GM18868 (cell line): ENCODE results near the gene ABCA1.

Experiments
- ATAC-seq: cut with Tn5 transposase; IDR thresholded peaks from one replicate; pipeline ENCODE4 v1.9.1; 2021; ENCODE audit warnings: mild to moderate bottlenecking, moderate library complexity; ENCODE audit not compliant: unreplicated experiment

ABCA1 gene

DNA sequence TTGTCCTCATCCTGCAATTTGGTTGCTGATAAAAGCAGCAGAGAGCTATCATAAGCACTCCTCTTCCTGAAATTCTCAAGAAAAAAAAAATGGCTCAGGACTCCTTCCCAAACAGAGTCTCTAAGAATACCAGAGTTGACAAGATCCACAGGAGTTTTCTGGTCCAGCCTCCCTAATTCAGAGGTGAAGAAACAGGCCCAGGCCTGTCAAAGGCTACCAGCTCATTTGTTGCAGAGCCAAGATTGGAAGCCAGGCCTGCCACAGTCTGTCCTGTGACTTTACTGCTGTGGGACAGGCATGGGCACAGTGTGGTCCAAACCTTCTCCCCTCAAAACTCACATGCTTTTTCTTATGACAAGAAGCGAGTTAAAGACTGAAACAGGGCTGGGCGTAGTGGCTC, 122.5 kb downstream of the ABCA1 start:
- ATAC-seq: no peak

- no peak for ATAC-seq
Observed at GRCh38 chr9:104802906-104803305, 125.0 kb downstream of the ABCA1 start.

GRCh38 chr9:104802110-104802509, 125.8 kb downstream of the ABCA1 start:
- ATAC-seq: no peak

DNA sequence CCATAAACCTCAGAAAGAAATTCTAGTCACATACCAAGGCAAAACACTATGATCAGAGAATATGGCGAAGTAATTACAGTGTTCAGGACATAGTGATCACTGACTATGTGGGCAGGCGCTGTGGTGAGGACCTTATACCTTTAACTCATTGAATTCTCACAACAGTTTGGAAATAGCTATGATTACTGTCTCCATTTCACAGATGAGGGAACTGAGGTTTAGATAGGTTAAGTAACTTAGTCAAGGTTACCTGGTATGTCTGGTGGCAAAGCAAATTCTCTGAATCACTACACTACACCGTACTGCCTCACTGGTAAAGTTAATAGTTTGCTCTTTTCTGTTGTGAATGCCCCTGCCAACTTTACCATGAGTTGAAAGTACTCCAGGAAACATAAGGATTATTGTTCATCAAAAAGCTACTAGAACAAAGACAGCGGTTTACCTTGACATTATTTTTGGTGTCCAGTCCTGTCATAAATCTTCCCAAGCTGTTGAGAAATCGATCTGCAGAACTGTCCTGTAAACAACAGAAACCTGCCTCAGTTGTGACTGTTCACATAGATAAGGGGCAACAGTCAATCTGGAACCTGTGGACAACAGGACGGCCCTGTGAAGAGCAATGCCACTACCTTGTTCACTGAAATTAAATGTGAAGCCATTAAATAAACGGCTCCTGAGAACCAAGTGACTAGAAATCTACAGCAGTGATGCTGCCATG, 127.7 kb downstream of the ABCA1 start:
- no peak for ATAC-seq

DNA sequence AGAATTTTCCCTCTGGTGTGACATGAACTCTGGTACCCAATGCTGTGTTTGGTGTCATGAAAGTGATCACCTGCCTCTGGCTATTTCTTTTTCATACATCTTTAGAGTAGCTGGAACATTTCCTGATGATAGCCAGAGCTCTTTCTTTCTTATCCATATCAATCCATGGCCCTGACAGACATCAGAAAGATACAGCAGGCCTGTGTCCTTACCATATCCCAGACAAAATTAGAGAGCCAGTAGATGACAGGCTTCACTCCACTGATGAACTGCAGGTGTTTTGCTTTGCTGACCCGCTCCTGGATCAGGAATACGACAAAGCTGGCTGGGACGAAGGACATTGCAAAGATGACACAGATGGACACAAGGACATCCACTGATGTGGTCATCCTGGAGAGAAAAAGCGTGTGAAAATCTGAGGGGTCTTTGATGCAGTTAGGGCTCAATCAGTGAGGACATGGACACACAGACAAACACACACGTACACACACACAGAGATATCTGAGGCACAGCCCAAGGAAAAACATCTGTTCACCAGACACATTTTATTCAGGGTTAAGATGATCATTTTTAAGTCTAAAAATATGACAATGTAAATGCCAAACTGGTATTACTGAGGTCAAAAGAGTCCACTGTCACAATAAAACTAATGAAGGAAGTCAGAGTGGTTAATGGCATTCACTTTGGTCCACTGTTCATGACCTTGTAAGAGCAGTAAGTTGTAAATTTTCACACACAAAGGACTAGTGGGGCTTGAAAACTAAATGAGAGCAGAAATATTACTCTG, 129.6 kb downstream of the ABCA1 start:
- no peak for ATAC-seq

GRCh38 chr9:104795857-104796256, 132.1 kb downstream of the ABCA1 start:
- ATAC-seq: no peak

GRCh38 chr9:104795082-104795481, 132.9 kb downstream of the ABCA1 start:
- ATAC-seq: no peak

DNA sequence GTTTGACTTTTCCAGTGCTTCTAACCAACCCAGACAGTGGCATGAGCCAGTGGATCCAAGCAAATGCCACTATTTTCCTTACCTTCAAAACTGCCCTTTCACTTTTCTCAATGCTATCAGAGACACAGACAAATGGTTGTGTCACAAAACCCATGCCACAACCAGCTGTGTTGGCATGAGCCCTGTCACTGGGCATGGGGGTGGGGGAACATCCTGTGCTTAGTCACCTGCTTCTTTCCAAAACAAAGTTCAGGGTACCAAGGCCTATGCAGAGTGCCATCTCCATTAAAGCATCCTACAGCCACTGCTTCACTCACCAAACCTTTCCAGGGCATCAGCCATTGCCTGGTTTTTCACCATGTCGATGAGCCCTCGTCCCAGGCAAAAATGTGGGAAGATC, 133.9 kb downstream of the ABCA1 start:
- ATAC-seq: no peak

DNA sequence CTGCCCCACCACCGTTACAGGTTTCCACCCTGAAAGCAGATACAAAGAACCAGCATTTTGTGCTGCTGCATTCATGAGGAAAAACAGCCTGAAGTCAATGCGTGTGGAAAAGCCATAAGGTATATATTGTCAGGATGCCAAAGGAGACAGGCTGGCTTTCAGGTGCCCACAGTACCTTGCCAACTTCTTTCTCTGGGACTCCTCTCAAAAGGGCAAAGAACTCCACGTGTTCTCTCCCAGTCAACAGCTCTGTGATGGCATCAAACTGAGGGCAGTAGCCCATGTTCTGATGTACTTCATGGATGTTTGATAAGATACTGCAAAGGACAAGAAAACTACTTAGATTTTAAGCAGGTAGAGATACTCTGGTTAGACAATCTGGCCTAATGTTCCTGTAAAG, 139.7 kb downstream of the ABCA1 start:
- ATAC-seq: no peak

- no peak for ATAC-seq
Observed at GRCh38 chr9:104787306-104788015, 140.5 kb downstream of the ABCA1 start.

GRCh38 chr9:104786293-104786692, 141.7 kb downstream of the ABCA1 start:
- no peak for ATAC-seq

DNA sequence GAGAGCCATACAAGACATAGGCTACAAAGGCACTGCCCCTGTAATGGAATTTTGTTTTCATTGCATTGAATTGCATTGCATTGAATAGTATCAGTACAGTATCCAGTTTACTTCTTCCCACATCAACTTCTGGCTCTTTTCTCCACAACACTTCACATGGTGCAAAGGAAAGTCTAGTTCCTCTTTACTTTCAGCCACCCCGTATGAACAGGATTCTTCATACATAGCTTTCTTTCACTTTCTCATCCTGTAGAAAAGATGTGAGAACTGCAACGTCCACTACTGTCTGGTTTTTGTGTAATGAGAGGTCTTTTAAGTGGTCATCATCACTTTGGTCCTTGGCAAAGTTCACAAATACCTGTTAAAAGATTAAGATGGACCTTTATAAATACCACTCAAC, 143.9 kb downstream of the ABCA1 start:
- peak; percentile 73 for ATAC-seq

- no peak for ATAC-seq
Observed at GRCh38 chr9:104783588-104783987, 144.4 kb downstream of the ABCA1 start.

GRCh38 chr9:104780796-104781395, 147.1 kb downstream of the ABCA1 start:
- peak; percentile 59 for ATAC-seq

- ATAC-seq: no peak
Observed at GRCh38 chr9:104779946-104780535, 147.9 kb downstream of the ABCA1 start.

- ATAC-seq: no peak
Observed at GRCh38 chr9:104779334-104779733, 148.6 kb downstream of the ABCA1 start.

DNA sequence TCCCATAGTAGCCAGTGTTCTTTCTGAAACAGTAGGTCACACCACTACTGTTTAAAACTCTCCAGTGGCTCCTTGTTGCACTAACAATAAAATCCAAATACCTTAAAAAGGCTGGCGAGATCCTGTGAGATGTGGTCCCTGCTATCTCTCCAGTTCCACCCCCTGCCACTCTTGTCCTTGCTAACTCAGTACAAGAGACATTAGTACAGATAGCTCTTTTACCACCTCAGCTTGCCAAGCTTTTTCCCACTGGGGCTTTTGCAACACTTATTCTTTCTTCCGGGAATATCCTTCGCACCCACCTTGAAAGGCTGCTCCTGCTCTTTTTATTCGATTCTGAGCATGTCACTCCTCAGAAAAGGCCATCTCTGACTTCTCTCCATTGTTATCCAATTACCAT, 149.2 kb downstream of the ABCA1 start:
- ATAC-seq: no peak

GRCh38 chr9:104776797-104777196, 151.2 kb downstream of the ABCA1 start:
- no peak for ATAC-seq

DNA sequence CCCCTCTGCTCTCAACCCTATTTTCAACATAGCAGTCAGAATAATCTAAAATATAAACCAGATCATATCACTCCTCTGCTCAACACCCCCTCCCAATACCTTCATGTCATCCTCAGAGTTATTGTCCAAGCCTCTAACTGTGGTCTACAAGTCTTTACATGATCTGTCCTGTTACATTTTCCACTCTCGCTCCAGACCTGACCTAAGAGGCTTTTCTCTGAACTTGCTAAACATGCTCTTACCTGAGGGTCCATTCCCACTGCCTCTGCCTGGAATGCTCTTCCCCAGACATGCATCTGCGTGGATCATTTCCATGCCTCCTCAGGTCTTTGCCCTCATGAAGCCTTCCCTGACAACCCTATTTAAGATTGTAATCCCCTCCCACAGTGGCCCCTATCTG, 152.0 kb downstream of the ABCA1 start:
- ATAC-seq: peak; percentile 1

GRCh38 chr9:104775574-104775936, 152.4 kb downstream of the ABCA1 start:
- ATAC-seq: peak; percentile 75
